ENCODE measurements around the gene KIAA1755. TPM values are rescaled to one million over a fixed set of nuclear protein-coding genes. Genes with fewer than 3 reads are reported as not detected.

Gene KIAA1755
- total RNA-seq, 1 donor from 2014 or later, result not detected

GRCh38 chr20:38203981-38204357 is 56.6 kb downstream of the KIAA1755 start:
- H3K4me3 Mint-ChIP-seq, result no peak overlapping the region
- no peaks in the 10 kb centered on the region for H3K9me3 Mint-ChIP-seq
- no peaks in the 10 kb centered on the region for H3K4me1 Mint-ChIP-seq
- DNase-seq, result no peak
- intact Hi-C loops (cut with micrococcal nuclease), result no loop called here
- POLR2A ChIA-PET, result no interaction called here
- no peaks in the 10 kb centered on the region for H3K36me3 Mint-ChIP-seq (ENCODE audit: low read depth)
- H3K27ac Mint-ChIP-seq, result no peak overlapping the region
- no peak for ATAC-seq (ENCODE audit: low read depth)
- CTCF ChIA-PET, result no interaction called here
- no peak for TF ChIP-seq CTCF (IDR thresholded peaks at IDR 0.05)
- peaks cover 8% of the 10 kb centered on the region for H3K27me3 Mint-ChIP-seq

GRCh38 chr20:38203337-38203980 is 57.1 kb downstream of the KIAA1755 start:
- TF ChIP-seq CTCF (IDR thresholded peaks at IDR 0.05), result no peak
- Mint-ChIP-seq H3K36me3 (ENCODE audit: low read depth) (no peaks in the 10 kb centered on the region), H3K4me3 (no peak overlapping the region), H3K27me3 (peaks cover 7% of the 10 kb centered on the region), H3K27ac (no peak overlapping the region), H3K4me1 (no peaks in the 10 kb centered on the region), H3K9me3 (no peaks in the 10 kb centered on the region)
- ATAC-seq (ENCODE audit: low read depth) (no peak), DNase-seq (no peak)
- CTCF ChIA-PET, result no interaction called here
- POLR2A ChIA-PET, result no interaction called here
- intact Hi-C loops (cut with micrococcal nuclease), result no loop called here

- ChIA-PET POLR2A (interaction anchor here (0.5 kb wide), 1 partner anchor 26 kb away, joined by 5 read pairs; no protein-coding TSS in a partner anchor), CTCF (no interaction called here)
- ATAC-seq (ENCODE audit: low read depth) (no peak), DNase-seq (no peak)
- intact Hi-C loops (cut with micrococcal nuclease), result no loop called here
- H3K4me1 Mint-ChIP-seq, result peaks cover 1% of the 10 kb centered on the region
- no peak overlapping the region for H3K4me3 Mint-ChIP-seq
- no peak for TF ChIP-seq CTCF (IDR thresholded peaks at IDR 0.05)
- no peaks in the 10 kb centered on the region for H3K36me3 Mint-ChIP-seq (ENCODE audit: low read depth)
- H3K27ac Mint-ChIP-seq, result no peak overlapping the region
- peaks cover 4% of the 10 kb centered on the region for H3K27me3 Mint-ChIP-seq
- no peaks in the 10 kb centered on the region for H3K9me3 Mint-ChIP-seq
These were observed 57.6 kb downstream of the KIAA1755 start for GRCh38 chr20:38202982-38203293.

- ATAC-seq (ENCODE audit: low read depth) (no peak), DNase-seq (no peak)
- H3K27me3 Mint-ChIP-seq, result peaks cover 4% of the 10 kb centered on the region
- H3K36me3 Mint-ChIP-seq (ENCODE audit: low read depth), result no peaks in the 10 kb centered on the region
- CTCF ChIA-PET, result no interaction called here
- no peak overlapping the region for H3K27ac Mint-ChIP-seq
- intact Hi-C loops (cut with micrococcal nuclease), result no loop called here
- H3K4me3 Mint-ChIP-seq, result no peak overlapping the region
- H3K4me1 Mint-ChIP-seq, result peaks cover 7% of the 10 kb centered on the region
- no peak for TF ChIP-seq CTCF (IDR thresholded peaks at IDR 0.05)
- H3K9me3 Mint-ChIP-seq, result no peaks in the 10 kb centered on the region
- POLR2A ChIA-PET, result interaction anchor here (0.5 kb wide), 1 partner anchor 26 kb away, joined by 5 read pairs; no protein-coding TSS in a partner anchor
These were observed 58.2 kb downstream of the KIAA1755 start for GRCh38 chr20:38202153-38202981.

- H3K27me3 Mint-ChIP-seq, result peaks cover 4% of the 10 kb centered on the region
- no peak for TF ChIP-seq CTCF (IDR thresholded peaks at IDR 0.05)
- H3K4me1 Mint-ChIP-seq, result peaks cover 17% of the 10 kb centered on the region
- H3K27ac Mint-ChIP-seq, result no peak overlapping the region
- no peak overlapping the region for H3K4me3 Mint-ChIP-seq
- H3K36me3 Mint-ChIP-seq (ENCODE audit: low read depth), result no peaks in the 10 kb centered on the region
- POLR2A ChIA-PET, result interaction anchor here (0.6 kb wide), 1 partner anchor 48 kb away, joined by 3 read pairs; no protein-coding TSS in a partner anchor
- CTCF ChIA-PET, result no interaction called here
- ATAC-seq (ENCODE audit: low read depth), result no peak
- intact Hi-C loops (cut with micrococcal nuclease), result no loop called here
- no peak for DNase-seq
- H3K9me3 Mint-ChIP-seq, result no peaks in the 10 kb centered on the region
These were observed 59.2 kb downstream of the KIAA1755 start for GRCh38 chr20:38201356-38201755.

All from activated B cell treated with CpG ODN at 0.5 μM for 24 hours (primary cell).